ENCODE data around the gene ZNF513. TPM values are rescaled to one million over a fixed set of nuclear protein-coding genes. Genes with fewer than 3 reads are reported as not detected.

ZNF513 gene
- total and polyA plus RNA-seq, 5 donors from 2014 or later, result 1.4 to 20.9 (median 3.6) TPM

- peak overlapping the region; percentile 26 for H3K4me3 ChIP-seq (ENCODE audit: low read depth, low read length)
- H3K4me3 Mint-ChIP-seq, result peak overlapping the region in 2 of 4 donors; percentile 47 to 90
- peaks cover 33 to 73% (median 52%) of the 10 kb centered on the region in 4 donors for H3K4me1 Mint-ChIP-seq
- ATAC-seq (ENCODE audit: low read depth in 2 of 2), result no peak
- H3K27ac Mint-ChIP-seq, result peak overlapping the region in 2 of 3 donors; percentile 27 to 57
- no peak for DNase-seq
- no peaks in the 10 kb centered on the region for H3K27me3 Mint-ChIP-seq
- no peaks in the 10 kb centered on the region for H3K9me3 ChIP-seq (ENCODE audit: control insufficient read depth in 2 of 2, low read length in 2 of 2)
- no peaks in the 10 kb centered on the region for H3K9me3 Mint-ChIP-seq
- H3K36me3 ChIP-seq (ENCODE audit: control insufficient read depth, insufficient read depth, low read length), result peaks cover 14% of the 10 kb centered on the region
- H3K27ac ChIP-seq (ENCODE audit: insufficient read depth, low read length, poor library complexity, severe bottlenecking), result no peak overlapping the region
- H3K4me1 ChIP-seq (ENCODE audit: control insufficient read depth, insufficient read depth, low read length, poor library complexity, severe bottlenecking), result peaks cover 22% of the 10 kb centered on the region
- H3K36me3 Mint-ChIP-seq, result peaks cover 14% of the 10 kb centered on the region
- no peaks in the 10 kb centered on the region for H3K27me3 ChIP-seq (ENCODE audit: control insufficient read depth, insufficient read depth, low read length)
Observed at GRCh38 chr2:27400348-27401135, 20.0 kb upstream of the ZNF513 start.

GRCh38 chr2:27398962-27399361 lies 18.4 kb upstream of the ZNF513 start:
- peaks cover 14% of the 10 kb centered on the region for H3K36me3 Mint-ChIP-seq
- Histone ChIP-seq H3K27me3 (ENCODE audit: control insufficient read depth, insufficient read depth, low read length) (no peaks in the 10 kb centered on the region), H3K4me3 (ENCODE audit: low read depth, low read length) (no peak overlapping the region), H3K9me3 (ENCODE audit: control insufficient read depth in 2 of 2, low read length in 2 of 2) (no peaks in the 10 kb centered on the region), H3K36me3 (ENCODE audit: control insufficient read depth, insufficient read depth, low read length) (peaks cover 12% of the 10 kb centered on the region), H3K4me1 (ENCODE audit: control insufficient read depth, insufficient read depth, low read length, poor library complexity, severe bottlenecking) (peaks cover 18% of the 10 kb centered on the region), H3K27ac (ENCODE audit: insufficient read depth, low read length, poor library complexity, severe bottlenecking) (no peak overlapping the region)
- DNase-seq (no peak), ATAC-seq (ENCODE audit: low read depth in 2 of 2) (no peak)
- no peaks in the 10 kb centered on the region for H3K9me3 Mint-ChIP-seq
- H3K4me1 Mint-ChIP-seq, result peaks cover 32 to 69% (median 48%) of the 10 kb centered on the region in 4 donors
- peak overlapping the region; percentile 52 to 74 (median 71) for H3K27ac Mint-ChIP-seq
- H3K4me3 Mint-ChIP-seq, result peak overlapping the region in 3 of 4 donors; percentile 31 to 79 (median 33)
- H3K27me3 Mint-ChIP-seq, result no peaks in the 10 kb centered on the region

GRCh38 chr2:27393225-27393624 lies 12.7 kb upstream of the ZNF513 start:
- peaks cover 29% of the 10 kb centered on the region for H3K4me1 ChIP-seq (ENCODE audit: control insufficient read depth, insufficient read depth, low read length, poor library complexity, severe bottlenecking)
- no peaks in the 10 kb centered on the region for H3K27me3 Mint-ChIP-seq
- no peak overlapping the region for H3K4me3 ChIP-seq (ENCODE audit: low read depth, low read length)
- ATAC-seq (ENCODE audit: low read depth in 2 of 2), result no peak
- no peaks in the 10 kb centered on the region for H3K27me3 ChIP-seq (ENCODE audit: control insufficient read depth, insufficient read depth, low read length)
- no peaks in the 10 kb centered on the region for H3K9me3 ChIP-seq (ENCODE audit: control insufficient read depth in 2 of 2, low read length in 2 of 2)
- H3K36me3 Mint-ChIP-seq, result peaks cover 19% of the 10 kb centered on the region
- H3K27ac Mint-ChIP-seq, result peak overlapping the region in 2 of 3 donors; percentile 82 to 99
- H3K36me3 ChIP-seq (ENCODE audit: control insufficient read depth, insufficient read depth, low read length), result no peaks in the 10 kb centered on the region
- H3K9me3 Mint-ChIP-seq, result no peaks in the 10 kb centered on the region
- peak overlapping the region in 1 of 4 donors; percentile 30 for H3K4me3 Mint-ChIP-seq
- H3K27ac ChIP-seq (ENCODE audit: insufficient read depth, low read length, poor library complexity, severe bottlenecking), result no peak overlapping the region
- DNase-seq, result no peak
- H3K4me1 Mint-ChIP-seq, result peaks cover 27 to 63% (median 45%) of the 10 kb centered on the region in 4 donors

GRCh38 chr2:27390822-27391679 lies 10.5 kb upstream of the ZNF513 start:
- Histone ChIP-seq H3K36me3 (ENCODE audit: control insufficient read depth, insufficient read depth, low read length) (peaks cover 4% of the 10 kb centered on the region), H3K4me1 (ENCODE audit: control insufficient read depth, insufficient read depth, low read length, poor library complexity, severe bottlenecking) (peaks cover 29% of the 10 kb centered on the region), H3K9me3 (ENCODE audit: control insufficient read depth in 2 of 2, low read length in 2 of 2) (no peaks in the 10 kb centered on the region), H3K4me3 (ENCODE audit: low read depth, low read length) (peak overlapping the region; percentile 73), H3K27me3 (ENCODE audit: control insufficient read depth, insufficient read depth, low read length) (no peaks in the 10 kb centered on the region), H3K27ac (ENCODE audit: insufficient read depth, low read length, poor library complexity, severe bottlenecking) (peak overlapping the region; percentile 87)
- Mint-ChIP-seq H3K27me3 (no peaks in the 10 kb centered on the region), H3K4me1 (peaks cover 14 to 51% (median 33%) of the 10 kb centered on the region in 4 donors), H3K36me3 (peaks cover 12% of the 10 kb centered on the region), H3K4me3 (peak overlapping the region; percentile 71 to 87 (median 80)), H3K9me3 (no peaks in the 10 kb centered on the region), H3K27ac (peak overlapping the region; percentile 99)
- ATAC-seq (ENCODE audit: low read depth in 2 of 2), result peak; percentile 78
- DNase-seq, result peak; percentile 17 to 88 (median 85)

GRCh38 chr2:27381577-27382181 lies 1.1 kb upstream of the ZNF513 start:
- peak overlapping the region; percentile 88 for H3K27ac ChIP-seq (ENCODE audit: insufficient read depth, low read length, poor library complexity, severe bottlenecking)
- H3K27me3 ChIP-seq (ENCODE audit: control insufficient read depth, insufficient read depth, low read length), result no peaks in the 10 kb centered on the region
- Mint-ChIP-seq H3K27me3 (no peaks in the 10 kb centered on the region), H3K4me1 (peaks cover 12 to 32% (median 23%) of the 10 kb centered on the region in 4 donors), H3K9me3 (no peaks in the 10 kb centered on the region), H3K4me3 (peak overlapping the region; percentile 84 to 95 (median 86)), H3K36me3 (peaks cover 28% of the 10 kb centered on the region), H3K27ac (peak overlapping the region; percentile 32 to 97 (median 93))
- no peaks in the 10 kb centered on the region for H3K9me3 ChIP-seq (ENCODE audit: control insufficient read depth in 2 of 2, low read length in 2 of 2)
- ATAC-seq (ENCODE audit: low read depth in 2 of 2) (no peak), DNase-seq (no peak)
- H3K36me3 ChIP-seq (ENCODE audit: control insufficient read depth, insufficient read depth, low read length), result peaks cover 62% of the 10 kb centered on the region
- no peak overlapping the region for H3K4me3 ChIP-seq (ENCODE audit: low read depth, low read length)
- H3K4me1 ChIP-seq (ENCODE audit: control insufficient read depth, insufficient read depth, low read length, poor library complexity, severe bottlenecking), result peaks cover 21% of the 10 kb centered on the region

- peaks cover 64% of the 10 kb centered on the region for H3K36me3 ChIP-seq (ENCODE audit: control insufficient read depth, insufficient read depth, low read length)
- Mint-ChIP-seq H3K36me3 (peaks cover 27% of the 10 kb centered on the region), H3K27ac (peak overlapping the region; percentile 88 to 97 (median 93)), H3K4me1 (peaks cover 7 to 27% (median 22%) of the 10 kb centered on the region in 4 donors), H3K4me3 (peak overlapping the region; percentile 87 to 93 (median 92)), H3K9me3 (no peaks in the 10 kb centered on the region), H3K27me3 (no peaks in the 10 kb centered on the region)
- H3K4me3 ChIP-seq (ENCODE audit: low read depth, low read length), result peak overlapping the region; percentile 67
- ATAC-seq (ENCODE audit: low read depth in 2 of 2) (no peak), DNase-seq (peak; percentile 27 to 69 (median 49))
- H3K4me1 ChIP-seq (ENCODE audit: control insufficient read depth, insufficient read depth, low read length, poor library complexity, severe bottlenecking), result peaks cover 21% of the 10 kb centered on the region
- H3K9me3 ChIP-seq (ENCODE audit: control insufficient read depth in 2 of 2, low read length in 2 of 2), result no peaks in the 10 kb centered on the region
- no peaks in the 10 kb centered on the region for H3K27me3 ChIP-seq (ENCODE audit: control insufficient read depth, insufficient read depth, low read length)
- peak overlapping the region; percentile 88 for H3K27ac ChIP-seq (ENCODE audit: insufficient read depth, low read length, poor library complexity, severe bottlenecking)
Observed at GRCh38 chr2:27379836-27380625, 503 bp downstream of the ZNF513 start.
